Testis (tissue), 3 donors: ENCODE data around the gene RBM12. TPM values are rescaled to one million over a fixed set of nuclear protein-coding genes. Genes with fewer than 3 reads are reported as not detected.
"Not testable (repeated sequence)": the region's sequence is repeated elsewhere in the genome, so short reads cannot be mapped to it uniquely, and the experiment has no call there.

ENCODE experiments used
- DNase-seq: peaks from one replicate; pipeline ENCODE4 v3.0.0-alpha.2; 2019
- H3K27ac ChIP-seq, 2 donors: fragments of 200-600 bp; sonication (generic); one replicate each; pipeline ENCODE4 v1.5.1; 2019
- H3K27me3 ChIP-seq: fragments of 200-600 bp; sonication (generic); one replicate; pipeline ENCODE4 v1.5.1; 2019
- H3K36me3 ChIP-seq: fragments of 200-600 bp; sonication (generic); one replicate; pipeline ENCODE4 v1.5.1; 2017; ENCODE audit warnings: low read depth; ENCODE audit errors: missing control alignments
- H3K4me1 ChIP-seq: fragments of 200-600 bp; sonication (generic); one replicate; pipeline ENCODE4 v1.5.1; 2019
- H3K4me3 ChIP-seq, 2 donors: fragments of 200-600 bp; sonication (generic); one replicate each; pipeline ENCODE4 v1.5.1; 2017 to 2019
- H3K9me3 ChIP-seq: fragments of 200-600 bp; sonication (generic); one replicate; pipeline ENCODE4 v1.5.1; 2017
- POLR2A ChIP-seq: fragments of 450-650 bp; IDR thresholded peaks from one replicate; pipeline ENCODE4 v1.6.1; 2017; ENCODE audit warnings: antibody characterized with exemption, mild to moderate bottlenecking, moderate library complexity
- WGBS, 2 donors: methylation state at CpG; one replicate each; pipeline ENCODE4 v1.1.5; 2018; 5-methylcytosine and 5-hydroxymethylcytosine counted together
- intact Hi-C: fragments of 100-400 bp; cut with DNase I; formaldehyde crosslinking; loops from one replicate; pipeline ENCODE4 v1.15.1; 2023; ENCODE audit warnings: low total_unique reads
- polyA plus RNA-seq: library from polyadenylated mRNA; stranded (reverse); fragments of 350-450 nt; fragmentation: Illumina TruSeq; extraction: RNeasy Lipid Tissue Mini Kit (QIAGEN cat#74804); gene quantifications from one replicate; pipeline ENCODE4 v1.2.3, GENCODE V29; 2014; ENCODE audit warnings: low read depth, low replicate concordance; ENCODE audit not compliant: insufficient read depth
- total RNA-seq, 2 donors: library from RNA; depleted of rRNA; stranded (reverse); fragments of >200 nt; gene quantifications; one replicate each; pipeline ENCODE4 v1.2.3, GENCODE V29; 2016
- TF ChIP-seq, protein P1 (sequence below), 3 experiments: fragments of 450-650 bp in 2 of 3; fragments of 200-600 bp in 1 of 3; sonication (generic) in 1 of 3; IDR thresholded peaks; one replicate each; pipeline ENCODE4 v1.5.1; 2016 to 2019; ENCODE audit warnings: antibody characterized with exemption in 3 of 3, mild to moderate bottlenecking in 2 of 3, moderate library complexity in 1 of 3

Gene RBM12
- total and polyA plus RNA-seq, 3 donors from 2014 or later, result 40.8 to 54.9 (median 46.3) TPM

DNA sequence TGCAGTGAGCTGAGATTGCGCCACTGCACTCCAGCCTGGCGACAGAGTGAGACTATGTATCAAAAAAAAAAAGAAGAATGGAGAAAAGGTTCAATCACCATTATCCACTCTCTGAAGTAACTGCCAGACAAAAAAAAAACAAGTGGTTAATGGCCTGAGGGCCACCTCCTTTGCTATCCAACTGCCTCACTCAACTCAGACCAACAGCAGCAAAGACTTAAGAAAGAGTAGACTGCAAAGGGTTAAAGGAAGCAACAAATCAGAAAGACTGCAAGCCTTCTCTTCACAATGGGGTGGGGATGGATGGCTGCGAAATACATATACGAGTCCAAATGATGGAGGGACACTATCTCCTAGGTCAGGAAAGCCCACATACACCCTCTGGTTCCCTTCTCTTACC is 31.3 kb upstream of the RBM12 start:
- Histone ChIP-seq H3K4me3 (no peak overlapping the region), H3K36me3 (no peaks in the 10 kb centered on the region), H3K4me1 (peaks cover 19% of the 10 kb centered on the region), H3K9me3 (no peaks in the 10 kb centered on the region), H3K27me3 (no peaks in the 10 kb centered on the region), H3K27ac (no peak overlapping the region)
- WGBS, 2 donors, result 63 to 71% methylated on average over 4 of the region's 4 CpGs
- DNase-seq, result no peak
- intact Hi-C loops, result no loop called here
- TF ChIP-seq, protein P1, sequence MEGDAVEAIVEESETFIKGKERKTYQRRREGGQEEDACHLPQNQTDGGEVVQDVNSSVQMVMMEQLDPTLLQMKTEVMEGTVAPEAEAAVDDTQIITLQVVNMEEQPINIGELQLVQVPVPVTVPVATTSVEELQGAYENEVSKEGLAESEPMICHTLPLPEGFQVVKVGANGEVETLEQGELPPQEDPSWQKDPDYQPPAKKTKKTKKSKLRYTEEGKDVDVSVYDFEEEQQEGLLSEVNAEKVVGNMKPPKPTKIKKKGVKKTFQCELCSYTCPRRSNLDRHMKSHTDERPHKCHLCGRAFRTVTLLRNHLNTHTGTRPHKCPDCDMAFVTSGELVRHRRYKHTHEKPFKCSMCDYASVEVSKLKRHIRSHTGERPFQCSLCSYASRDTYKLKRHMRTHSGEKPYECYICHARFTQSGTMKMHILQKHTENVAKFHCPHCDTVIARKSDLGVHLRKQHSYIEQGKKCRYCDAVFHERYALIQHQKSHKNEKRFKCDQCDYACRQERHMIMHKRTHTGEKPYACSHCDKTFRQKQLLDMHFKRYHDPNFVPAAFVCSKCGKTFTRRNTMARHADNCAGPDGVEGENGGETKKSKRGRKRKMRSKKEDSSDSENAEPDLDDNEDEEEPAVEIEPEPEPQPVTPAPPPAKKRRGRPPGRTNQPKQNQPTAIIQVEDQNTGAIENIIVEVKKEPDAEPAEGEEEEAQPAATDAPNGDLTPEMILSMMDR (IDR thresholded peaks at IDR 0.05), result no peak
- TF ChIP-seq POLR2A, result no peak

DNA sequence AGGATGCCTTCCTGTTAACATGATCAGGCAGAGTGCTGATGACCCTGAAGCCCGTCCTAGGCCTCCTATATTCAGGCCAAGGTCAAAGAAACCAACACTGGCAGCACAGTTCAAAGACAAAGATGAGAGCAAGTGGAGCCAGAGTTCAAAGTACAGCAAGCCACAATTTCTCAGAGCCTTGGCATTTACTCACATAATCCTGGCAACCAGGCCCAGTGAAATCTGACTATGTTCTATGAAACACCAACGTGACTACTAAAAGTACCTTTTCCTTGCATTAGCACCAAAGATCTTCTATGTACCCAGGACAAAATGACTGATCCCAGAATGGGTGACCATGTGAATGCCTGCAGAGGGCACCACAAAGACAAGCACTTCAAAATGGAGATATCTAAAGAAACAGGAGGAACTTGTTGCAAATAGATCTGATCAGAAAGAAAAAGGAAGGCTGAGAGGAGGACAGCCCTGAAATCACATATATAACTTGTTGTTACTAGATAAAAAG is 30.6 kb upstream of the RBM12 start:
- Histone ChIP-seq H3K4me3 (no peak overlapping the region), H3K27ac (no peak overlapping the region), H3K9me3 (no peaks in the 10 kb centered on the region), H3K36me3 (no peaks in the 10 kb centered on the region), H3K27me3 (no peaks in the 10 kb centered on the region), H3K4me1 (peaks cover 16% of the 10 kb centered on the region)
- no peak for TF ChIP-seq POLR2A
- TF ChIP-seq, protein P1 (IDR thresholded peaks at IDR 0.05), result no peak
- WGBS, 2 donors, result 64 to 77% methylated on average over 2 of the region's 2 CpGs
- intact Hi-C loops, result no loop called here
- no peak for DNase-seq

DNA sequence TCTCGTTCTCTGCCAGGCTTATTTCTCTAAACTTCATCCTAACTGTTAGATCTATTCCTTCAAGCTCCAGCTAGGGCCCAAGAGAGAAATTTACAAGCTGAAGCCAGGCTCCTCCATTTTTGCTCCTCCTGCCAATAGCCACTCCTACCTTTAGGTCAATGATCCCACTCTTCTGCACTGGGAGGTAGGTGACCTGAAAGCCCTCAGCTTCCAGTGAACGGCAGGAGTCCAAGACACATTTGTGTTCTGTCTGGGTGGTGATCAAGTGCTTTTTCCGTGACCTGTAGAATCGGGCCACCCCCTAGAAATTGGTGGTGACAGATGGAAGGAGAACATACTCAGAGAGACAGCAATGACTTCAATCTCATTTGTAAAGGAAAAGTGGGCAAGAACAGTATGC is 25.6 kb upstream of the RBM12 start:
- H3K27ac ChIP-seq, result no peak overlapping the region
- TF ChIP-seq POLR2A, result no peak
- TF ChIP-seq, protein P1 (IDR thresholded peaks at IDR 0.05), result no peak
- no peaks in the 10 kb centered on the region for H3K27me3 ChIP-seq
- 89% methylated on average over 4 of the region's 4 CpGs for WGBS, 2 donors
- DNase-seq, result no peak
- H3K4me3 ChIP-seq, result no peak overlapping the region
- H3K4me1 ChIP-seq, result no peaks in the 10 kb centered on the region
- intact Hi-C loops, result no loop called here
- H3K36me3 ChIP-seq, result no peaks in the 10 kb centered on the region
- H3K9me3 ChIP-seq, result no peaks in the 10 kb centered on the region

DNA sequence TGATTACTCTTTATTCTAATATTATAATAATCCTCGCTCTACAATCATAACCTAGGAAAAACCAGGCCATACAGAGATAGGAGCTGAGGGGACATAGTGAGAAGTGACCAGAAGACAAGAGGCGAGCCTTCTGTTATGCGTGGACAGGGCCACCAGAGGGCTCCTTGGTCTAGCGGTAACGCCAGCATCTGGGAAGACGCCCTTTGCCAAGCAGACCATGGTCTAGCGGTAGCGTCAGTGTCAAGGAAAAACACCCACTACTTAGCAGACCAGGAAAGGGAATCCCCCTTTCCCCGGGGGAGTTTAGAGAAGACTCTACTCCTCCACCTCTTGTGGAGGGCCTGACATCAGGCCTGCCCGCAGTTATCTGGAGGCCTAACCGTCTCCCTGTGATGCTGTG is 22.2 kb upstream of the RBM12 start:
- peak; percentile 57 for DNase-seq
- H3K4me3 ChIP-seq, intact Hi-C loops, H3K4me1 ChIP-seq, H3K27me3 ChIP-seq, H3K9me3 ChIP-seq, H3K27ac ChIP-seq, H3K36me3 ChIP-seq: not testable (repeated sequence)
- TF ChIP-seq, protein P1 (IDR thresholded peaks at IDR 0.05), result peak in 1 of 3 experiments; percentile 10
- 78 to 92% methylated on average over 11 of the region's 11 CpGs for WGBS, 2 donors

DNA sequence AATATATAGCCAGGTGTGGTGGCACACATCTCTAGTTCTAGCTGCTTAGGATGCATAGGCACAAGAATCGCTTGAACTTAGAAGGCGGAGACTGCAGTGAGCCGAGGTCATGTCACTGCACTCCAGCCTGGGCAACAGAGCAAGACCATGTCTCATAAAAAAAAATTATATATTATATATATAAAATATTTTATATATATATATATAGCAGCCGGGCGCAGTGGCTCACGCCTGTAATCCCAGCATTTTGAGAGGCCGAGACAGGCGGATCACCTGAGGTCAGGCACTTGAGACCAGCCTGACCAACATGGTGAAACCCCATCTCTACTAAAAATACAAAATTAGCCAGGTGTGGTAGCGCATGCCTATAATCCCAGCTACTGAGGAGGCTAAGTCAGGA is 20.7 kb upstream of the RBM12 start:
- H3K27me3 ChIP-seq, H3K27ac ChIP-seq, H3K4me3 ChIP-seq, H3K4me1 ChIP-seq, H3K36me3 ChIP-seq, intact Hi-C loops, DNase-seq, H3K9me3 ChIP-seq: not testable (repeated sequence)
- 96 to 97% methylated on average over 9 of the region's 9 CpGs for WGBS, 2 donors
